ENCODE results near the gene USP34.

- TF ChIP-seq ZNF274 (IDR thresholded peaks at IDR 0.05; ENCODE audit: low read depth, low read length) (no peak), SUZ12 (IDR thresholded peaks at IDR 0.05; ENCODE audit: extremely low read depth, insufficient read depth, insufficient read length) (no peak), YY1 (IDR thresholded peaks at IDR 0.05; ENCODE audit: insufficient read depth, insufficient read length) (no peak)
Observed at GRCh38 chr2:61452392-61452791, 18.5 kb downstream of the USP34 start.

Measured in NT2/D1 (cell line).